Stimulated activated CD4-positive, alpha-beta T cell treated with anti-CD3 and anti-CD28 coated beads, Interleukin-1b, Interleukin-23, amount 100 ng/mL, for 1 hour (primary cell): Measurements from ENCODE around the gene SLC25A30.

Experiments
- DNase-seq, 2 donors: peaks; one replicate each; pipeline ENCODE4 v3.0.0-alpha.2; 2020; ENCODE audit warnings: low read depth in 2 of 2

The SLC25A30 gene

GRCh38 chr13:45417790-45418534 is at the start of gene SLC25A30:
SLC25A30 (minus strand) TSS chr13:45418373; CDS start chr13:45411425, 6,948 bp downstream.
- peak; percentile 71 to 86 for DNase-seq

- no peak for DNase-seq
These were observed 48.2 kb upstream of the SLC25A30 start for GRCh38 chr13:45466359-45466758.

- DNase-seq: peak; percentile 83 to 91
These were observed 46.7 kb upstream of the SLC25A30 start, which contains the start of gene COG3 for GRCh38 chr13:45464687-45465453. COG3 (plus strand) TSS chr13:45464939; CDS start chr13:45465037, 98 bp downstream.

- no peak for DNase-seq
These were observed 46.0 kb upstream of the SLC25A30 start for GRCh38 chr13:45464141-45464686.

GRCh38 chr13:45456196-45456972 is 38.2 kb upstream of the SLC25A30 start:
- DNase-seq: no peak

GRCh38 chr13:45454204-45454603 is 36.0 kb upstream of the SLC25A30 start:
- no peak for DNase-seq

- no peak for DNase-seq
These were observed 33.1 kb upstream of the SLC25A30 start for GRCh38 chr13:45451282-45451681.

- no peak for DNase-seq
These were observed 30.9 kb upstream of the SLC25A30 start for GRCh38 chr13:45448965-45449559.

- DNase-seq: no peak
These were observed 29.0 kb upstream of the SLC25A30 start for GRCh38 chr13:45447050-45447661.

- no peak for DNase-seq
These were observed 28.0 kb upstream of the SLC25A30 start for GRCh38 chr13:45446181-45446580.

- no peak for DNase-seq
These were observed 26.9 kb upstream of the SLC25A30 start for GRCh38 chr13:45445053-45445452.

GRCh38 chr13:45441633-45442032 is 23.5 kb upstream of the SLC25A30 start:
- no peak for DNase-seq

GRCh38 chr13:45439781-45440462 is 21.7 kb upstream of the SLC25A30 start:
- DNase-seq: no peak

- DNase-seq: no peak
These were observed 20.8 kb upstream of the SLC25A30 start for GRCh38 chr13:45439008-45439407.

- no peak for DNase-seq
These were observed 19.8 kb upstream of the SLC25A30 start for GRCh38 chr13:45437947-45438346.

GRCh38 chr13:45436953-45437352 is 18.8 kb upstream of the SLC25A30 start:
- no peak for DNase-seq

- no peak for DNase-seq
These were observed 18.2 kb upstream of the SLC25A30 start for GRCh38 chr13:45436332-45436731.

- DNase-seq: no peak
These were observed 16.6 kb upstream of the SLC25A30 start for GRCh38 chr13:45434556-45435371.

GRCh38 chr13:45433381-45433790 is 15.2 kb upstream of the SLC25A30 start:
- DNase-seq: no peak
